ENCODE data around the gene MEF2C. TPM values are rescaled to one million over a fixed set of nuclear protein-coding genes. Genes with fewer than 3 reads are reported as not detected.

MEF2C gene
- polyA plus RNA-seq, 1 donor from 2014 or later = 30.2 TPM

DNA sequence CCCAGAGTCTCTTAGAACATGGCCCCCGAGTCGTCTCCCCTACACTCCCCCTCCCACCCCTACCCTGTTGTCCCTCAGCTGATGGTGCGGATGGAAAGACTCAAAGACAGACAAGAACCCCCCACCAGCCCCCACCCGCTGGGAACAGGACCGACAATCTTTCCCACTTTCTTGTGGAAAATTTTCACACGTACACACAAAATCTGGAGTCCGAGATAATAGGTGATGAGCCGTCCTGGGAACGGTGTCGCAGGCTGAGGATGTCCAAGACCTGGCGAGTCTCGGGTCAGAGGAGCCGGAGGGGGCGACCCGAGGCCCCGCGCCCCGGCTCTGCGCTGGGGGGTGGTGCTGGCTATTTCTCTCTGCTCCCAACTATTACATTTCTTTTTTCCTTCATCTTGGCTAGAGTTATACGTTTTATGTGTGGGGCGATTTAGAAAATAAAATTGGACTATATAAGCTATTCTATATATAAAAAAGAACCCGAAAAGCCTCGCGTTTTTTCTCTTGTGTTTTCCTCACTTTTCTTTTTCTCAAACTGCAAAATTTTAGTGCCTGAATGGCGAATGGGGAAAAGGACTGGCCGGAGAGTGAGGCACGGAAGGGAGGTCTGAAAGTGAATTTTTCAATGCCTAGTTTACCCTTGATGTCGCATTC, 188.8 kb downstream of the MEF2C start:
- peaks cover 75% of the 10 kb centered on the region for H3K27me3 ChIP-seq (ENCODE audit: insufficient read depth, low read depth, low read length)
- no peak overlapping the region for H3K27ac ChIP-seq (ENCODE audit: low read length)
- no peaks in the 10 kb centered on the region for H3K9me2 ChIP-seq (ENCODE audit: insufficient read depth, low read length)
- H3K4me3 ChIP-seq (ENCODE audit: low read length) = no peak overlapping the region
- TF ChIP-seq, protein P1, sequence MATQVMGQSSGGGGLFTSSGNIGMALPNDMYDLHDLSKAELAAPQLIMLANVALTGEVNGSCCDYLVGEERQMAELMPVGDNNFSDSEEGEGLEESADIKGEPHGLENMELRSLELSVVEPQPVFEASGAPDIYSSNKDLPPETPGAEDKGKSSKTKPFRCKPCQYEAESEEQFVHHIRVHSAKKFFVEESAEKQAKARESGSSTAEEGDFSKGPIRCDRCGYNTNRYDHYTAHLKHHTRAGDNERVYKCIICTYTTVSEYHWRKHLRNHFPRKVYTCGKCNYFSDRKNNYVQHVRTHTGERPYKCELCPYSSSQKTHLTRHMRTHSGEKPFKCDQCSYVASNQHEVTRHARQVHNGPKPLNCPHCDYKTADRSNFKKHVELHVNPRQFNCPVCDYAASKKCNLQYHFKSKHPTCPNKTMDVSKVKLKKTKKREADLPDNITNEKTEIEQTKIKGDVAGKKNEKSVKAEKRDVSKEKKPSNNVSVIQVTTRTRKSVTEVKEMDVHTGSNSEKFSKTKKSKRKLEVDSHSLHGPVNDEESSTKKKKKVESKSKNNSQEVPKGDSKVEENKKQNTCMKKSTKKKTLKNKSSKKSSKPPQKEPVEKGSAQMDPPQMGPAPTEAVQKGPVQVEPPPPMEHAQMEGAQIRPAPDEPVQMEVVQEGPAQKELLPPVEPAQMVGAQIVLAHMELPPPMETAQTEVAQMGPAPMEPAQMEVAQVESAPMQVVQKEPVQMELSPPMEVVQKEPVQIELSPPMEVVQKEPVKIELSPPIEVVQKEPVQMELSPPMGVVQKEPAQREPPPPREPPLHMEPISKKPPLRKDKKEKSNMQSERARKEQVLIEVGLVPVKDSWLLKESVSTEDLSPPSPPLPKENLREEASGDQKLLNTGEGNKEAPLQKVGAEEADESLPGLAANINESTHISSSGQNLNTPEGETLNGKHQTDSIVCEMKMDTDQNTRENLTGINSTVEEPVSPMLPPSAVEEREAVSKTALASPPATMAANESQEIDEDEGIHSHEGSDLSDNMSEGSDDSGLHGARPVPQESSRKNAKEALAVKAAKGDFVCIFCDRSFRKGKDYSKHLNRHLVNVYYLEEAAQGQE (IDR thresholded peaks at IDR 0.05; ENCODE audit: borderline replicate concordance) = no peak
- TF ChIP-seq SMC3 (conservative IDR thresholded peaks at IDR 0.05; ENCODE audit: poor library complexity) (no peak), RAD21 (conservative IDR thresholded peaks at IDR 0.05) (no peak), EP300 (conservative IDR thresholded peaks at IDR 0.05; ENCODE audit: poor library complexity, severe bottlenecking) (no peak), TAF1 (IDR thresholded peaks at IDR 0.05; ENCODE audit: low read depth) (no peak), MXI1 (conservative IDR thresholded peaks at IDR 0.05; ENCODE audit: poor library complexity, severe bottlenecking) (no peak), POLR2AphosphoS5 (IDR thresholded peaks at IDR 0.05) (no peak), EZH2 (IDR thresholded peaks at IDR 0.05; ENCODE audit: borderline replicate concordance, insufficient read depth, low read length, poor library complexity, severe bottlenecking) (no peak)
- TF ChIP-seq, protein P2, sequence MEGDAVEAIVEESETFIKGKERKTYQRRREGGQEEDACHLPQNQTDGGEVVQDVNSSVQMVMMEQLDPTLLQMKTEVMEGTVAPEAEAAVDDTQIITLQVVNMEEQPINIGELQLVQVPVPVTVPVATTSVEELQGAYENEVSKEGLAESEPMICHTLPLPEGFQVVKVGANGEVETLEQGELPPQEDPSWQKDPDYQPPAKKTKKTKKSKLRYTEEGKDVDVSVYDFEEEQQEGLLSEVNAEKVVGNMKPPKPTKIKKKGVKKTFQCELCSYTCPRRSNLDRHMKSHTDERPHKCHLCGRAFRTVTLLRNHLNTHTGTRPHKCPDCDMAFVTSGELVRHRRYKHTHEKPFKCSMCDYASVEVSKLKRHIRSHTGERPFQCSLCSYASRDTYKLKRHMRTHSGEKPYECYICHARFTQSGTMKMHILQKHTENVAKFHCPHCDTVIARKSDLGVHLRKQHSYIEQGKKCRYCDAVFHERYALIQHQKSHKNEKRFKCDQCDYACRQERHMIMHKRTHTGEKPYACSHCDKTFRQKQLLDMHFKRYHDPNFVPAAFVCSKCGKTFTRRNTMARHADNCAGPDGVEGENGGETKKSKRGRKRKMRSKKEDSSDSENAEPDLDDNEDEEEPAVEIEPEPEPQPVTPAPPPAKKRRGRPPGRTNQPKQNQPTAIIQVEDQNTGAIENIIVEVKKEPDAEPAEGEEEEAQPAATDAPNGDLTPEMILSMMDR (IDR thresholded peaks at IDR 0.05; ENCODE audit: poor library complexity, severe bottlenecking) = no peak
- peaks cover 20% of the 10 kb centered on the region for H3K79me2 ChIP-seq (replicated peaks; ENCODE audit: insufficient read depth, low read length)
- no peaks in the 10 kb centered on the region for H4K20me1 ChIP-seq (ENCODE audit: insufficient read depth)
- H3K4me2 ChIP-seq (ENCODE audit: low read length) = no peak overlapping the region
- H3F3A ChIP-seq (ENCODE audit: insufficient read depth, low read length, poor library complexity, severe bottlenecking) = peaks cover 5% of the 10 kb centered on the region
- H2AFZ ChIP-seq (ENCODE audit: low read depth, low read length) = no peak overlapping the region
- no peak overlapping the region for H3K9ac ChIP-seq (ENCODE audit: low read length)
- no peaks in the 10 kb centered on the region for H3K36me3 ChIP-seq (ENCODE audit: insufficient read depth, low read length)
- H3K9me3 ChIP-seq (ENCODE audit: low read length) = no peaks in the 10 kb centered on the region

DNA sequence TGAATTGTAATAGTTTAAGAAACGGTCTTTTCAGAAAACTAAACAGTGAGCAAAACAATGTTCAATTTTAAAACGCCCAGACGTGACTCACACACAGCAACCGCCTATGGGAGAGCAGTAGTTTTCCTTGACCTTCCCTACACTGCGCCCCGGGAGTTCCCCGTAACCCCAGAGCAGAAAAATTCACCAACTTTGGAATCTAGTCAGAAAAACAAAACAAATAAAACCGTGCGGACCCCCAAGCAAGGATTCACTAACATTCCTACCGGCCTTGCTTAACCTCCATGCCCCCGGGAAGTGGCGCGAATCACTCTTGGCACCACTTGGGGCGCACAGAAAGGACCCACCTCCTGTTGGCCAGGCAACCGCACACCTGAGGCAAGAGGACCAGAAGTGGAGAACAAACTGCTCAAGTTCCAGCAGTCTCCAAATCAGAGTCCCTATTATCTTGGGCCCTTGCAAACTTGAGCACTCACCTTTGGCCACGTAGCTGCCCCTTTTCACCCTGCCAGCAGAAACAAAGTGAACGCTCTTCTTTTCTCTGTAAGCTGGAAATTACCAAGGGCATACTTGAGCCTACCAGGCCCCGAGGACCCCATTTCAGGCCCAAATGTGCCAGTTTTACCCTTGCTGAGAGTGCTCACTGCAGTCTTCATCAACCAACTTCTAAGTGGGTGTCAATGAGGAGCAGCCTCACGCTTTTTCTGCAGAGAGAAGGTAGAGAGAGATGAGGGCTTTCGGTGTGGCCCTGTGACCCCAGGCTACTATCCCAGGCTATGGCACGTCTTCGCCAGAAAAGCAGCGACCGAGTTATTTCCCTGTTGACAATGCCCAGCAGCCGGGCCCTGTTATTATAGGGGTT, 189.7 kb downstream of the MEF2C start:
- Histone ChIP-seq H3K9me2 (ENCODE audit: insufficient read depth, low read length) (no peaks in the 10 kb centered on the region), H3K4me3 (ENCODE audit: low read length) (no peak overlapping the region), H3K9ac (ENCODE audit: low read length) (no peak overlapping the region), H3K9me3 (ENCODE audit: low read length) (no peaks in the 10 kb centered on the region), H3K27ac (ENCODE audit: low read length) (no peak overlapping the region), H2AFZ (ENCODE audit: low read depth, low read length) (no peak overlapping the region), H4K20me1 (ENCODE audit: insufficient read depth) (no peaks in the 10 kb centered on the region), H3F3A (ENCODE audit: insufficient read depth, low read length, poor library complexity, severe bottlenecking) (peaks cover 5% of the 10 kb centered on the region), H3K4me2 (ENCODE audit: low read length) (no peak overlapping the region), H3K79me2 (replicated peaks; ENCODE audit: insufficient read depth, low read length) (peaks cover 29% of the 10 kb centered on the region), H3K36me3 (ENCODE audit: insufficient read depth, low read length) (no peaks in the 10 kb centered on the region), H3K27me3 (ENCODE audit: insufficient read depth, low read depth, low read length) (peaks cover 84% of the 10 kb centered on the region)
- TF ChIP-seq, protein P2 (IDR thresholded peaks at IDR 0.05; ENCODE audit: poor library complexity, severe bottlenecking) = no peak
- TF ChIP-seq POLR2AphosphoS5 (IDR thresholded peaks at IDR 0.05) (no peak), RAD21 (conservative IDR thresholded peaks at IDR 0.05) (no peak), TAF1 (IDR thresholded peaks at IDR 0.05; ENCODE audit: low read depth) (no peak), SMC3 (conservative IDR thresholded peaks at IDR 0.05; ENCODE audit: poor library complexity) (no peak), MXI1 (conservative IDR thresholded peaks at IDR 0.05; ENCODE audit: poor library complexity, severe bottlenecking) (no peak), EP300 (conservative IDR thresholded peaks at IDR 0.05; ENCODE audit: poor library complexity, severe bottlenecking) (no peak), EZH2 (IDR thresholded peaks at IDR 0.05; ENCODE audit: borderline replicate concordance, insufficient read depth, low read length, poor library complexity, severe bottlenecking) (no peak)
- TF ChIP-seq, protein P1 (IDR thresholded peaks at IDR 0.05; ENCODE audit: borderline replicate concordance) = no peak
